ENCODE data around the gene NEURL3. TPM values are rescaled to one million over a fixed set of nuclear protein-coding genes. Genes with fewer than 3 reads are reported as not detected.
"Not testable (repeated sequence)": the region's sequence is repeated elsewhere in the genome, so short reads cannot be mapped to it uniquely, and the experiment has no call there.

Gene NEURL3
- total and polyA plus RNA-seq, 2 of the 8 experiments (the other 6 are each of a cell fraction or from before 2014, with no cell fraction given) = not detected

DNA sequence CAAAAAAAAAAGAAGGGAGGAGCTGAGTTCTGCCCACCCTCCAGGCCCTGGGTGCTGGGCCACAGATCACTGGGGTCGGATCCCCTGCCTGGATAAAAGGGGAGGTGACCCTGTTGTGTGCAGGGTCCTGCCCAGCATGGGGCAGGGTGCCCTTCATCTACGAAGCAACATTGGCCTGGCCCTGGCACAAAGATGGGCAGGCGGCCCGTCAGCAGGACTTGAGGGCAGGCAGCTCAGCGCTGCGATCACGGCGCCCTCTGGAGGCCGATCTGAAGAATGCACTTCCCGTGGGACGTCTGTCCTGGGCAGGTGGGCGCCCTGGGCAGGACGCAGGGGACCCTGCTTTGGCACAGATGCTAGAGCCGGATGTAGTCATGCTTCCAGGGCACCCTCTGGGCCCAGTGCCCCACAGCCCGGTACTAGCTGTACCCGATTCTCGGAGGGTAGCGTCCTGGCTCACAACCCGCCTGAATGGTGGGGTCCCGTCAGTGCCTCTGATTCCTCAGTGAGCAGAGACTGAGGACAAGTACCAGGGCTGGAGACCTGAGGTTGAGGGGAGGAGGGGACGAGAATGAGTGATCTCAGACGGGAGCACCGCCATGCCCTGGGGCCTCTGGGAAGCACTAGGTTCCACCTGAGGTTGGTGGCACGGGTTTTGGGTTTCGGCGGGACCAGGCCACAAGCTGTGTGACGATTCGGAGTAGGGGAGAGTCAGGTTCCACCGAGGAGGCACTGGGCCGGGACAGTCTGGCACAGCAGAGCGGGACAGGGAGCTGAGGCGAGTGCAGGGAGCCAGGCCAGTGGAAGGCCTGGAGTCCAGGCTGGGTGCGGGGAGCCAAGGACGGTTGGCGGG lies 49.4 kb upstream of the NEURL3 start (continued):
- TF ChIP-seq RBBP5 (IDR thresholded peaks at IDR 0.05; ENCODE audit: borderline replicate concordance, low read depth, low read length) = no peak

DNA sequence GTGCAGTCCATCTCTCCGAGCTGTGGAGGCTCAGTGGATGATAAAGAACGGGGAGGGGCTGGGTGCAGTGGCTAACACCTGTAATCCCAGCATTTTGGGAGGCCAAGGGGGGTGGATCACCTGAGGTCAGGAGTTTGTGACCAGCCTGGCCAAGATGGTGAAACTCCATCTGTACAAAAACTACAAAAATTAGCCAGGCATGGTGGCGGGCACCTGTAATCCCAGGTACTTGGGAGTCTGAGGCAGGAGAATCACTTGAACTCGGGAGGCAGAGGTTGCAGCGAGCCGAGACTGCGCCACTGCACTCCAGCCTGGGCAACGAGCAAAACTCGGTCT lies 48.8 kb upstream of the NEURL3 start:
- not testable (repeated sequence) for H3K4me2 ChIP-seq (ENCODE audit: insufficient read depth in 1 of 2, low read depth in 2 of 2, low read length in 2 of 2); H3K27me3 ChIP-seq (replicated peaks in 1 of 4; ENCODE audit: control insufficient read depth in 3 of 4, extremely low read depth in 1 of 4, insufficient read depth in 3 of 4, low read length in 3 of 4); H3K36me3 ChIP-seq (ENCODE audit: control insufficient read depth in 2 of 4, insufficient read depth in 4 of 4, low read length in 3 of 4); H3K27ac ChIP-seq (ENCODE audit: low read depth, low read length); H3K23me2 ChIP-seq (ENCODE audit: low read depth, low read length); H3K79me1 ChIP-seq (ENCODE audit: low read depth, low read length); H2BK20ac ChIP-seq (ENCODE audit: low read length); H3K14ac ChIP-seq (ENCODE audit: insufficient read length); FAIRE-seq; H4K20me1 ChIP-seq (replicated peaks in 1 of 2; ENCODE audit: control insufficient read depth in 1 of 2, insufficient read depth in 2 of 2, low read length in 2 of 2); H3K9ac ChIP-seq (replicated peaks in 1 of 4; ENCODE audit: extremely low read depth in 1 of 4, low read depth in 3 of 4, low read length in 3 of 4); H3K9me3 ChIP-seq (ENCODE audit: insufficient read depth in 2 of 2, low read depth in 1 of 2, low read length in 1 of 2); H3K79me2 ChIP-seq (ENCODE audit: control insufficient read depth in 1 of 2, insufficient read depth in 2 of 2, low read length in 2 of 2); H3K56ac ChIP-seq (replicated peaks; ENCODE audit: insufficient read length, low read depth, low read length); DNase-seq (ENCODE audit: low read depth in 1 of 2, low spot score in 2 of 2); H3K18ac ChIP-seq (ENCODE audit: extremely low read depth, low read length); H2AFZ ChIP-seq (ENCODE audit: low read length); H3K23ac ChIP-seq (ENCODE audit: insufficient read length); H2BK5ac ChIP-seq (ENCODE audit: low read depth, low read length); H2BK15ac ChIP-seq (ENCODE audit: low read length); H3K4ac ChIP-seq (replicated peaks; ENCODE audit: insufficient read length, low read depth, low read length); H3K4me3 ChIP-seq (ENCODE audit: extremely low read depth in 1 of 4, insufficient read depth in 2 of 4, low read depth in 3 of 4, low read length in 4 of 4); H4K91ac ChIP-seq (replicated peaks; ENCODE audit: insufficient read length, low read length); H2AK5ac ChIP-seq (ENCODE audit: low read depth, low read length); H4K5ac ChIP-seq (ENCODE audit: insufficient read length, low read depth, low read length); H4K8ac ChIP-seq (ENCODE audit: extremely low read depth, insufficient read depth, low read length); H2BK12ac ChIP-seq (ENCODE audit: low read depth, low read length); H2BK120ac ChIP-seq (replicated peaks; ENCODE audit: low read depth, low read length)
- ChIA-PET POLR2A (ENCODE audit: partially characterized antibody) (interaction anchor here (0.6 to 1.0 kb wide), 2 partner anchors 27 to 101 kb away, joined by 3 read pairs; no protein-coding TSS in a partner anchor), CTCF (ENCODE audit: partially characterized antibody) (interaction anchor here (0.8 to 13.1 kb wide), 33 partner anchors 8 to 267 kb away, joined by 3 to 361 read pairs (median 4); partner anchors contain the start of genes ARID5A, KANSL3 and NEURL3)
- 80% methylated on average over 7 of the region's 9 CpGs; no CpG with 5 or more reads in 1 of the 2 experiments for WGBS, 2 experiments (ENCODE audit: extremely low coverage in 1 of 2, insufficient coverage in 1 of 2, insufficient read length in 1 of 2, insufficient replicate concordance in 2 of 2, low coverage in 1 of 2, low lambda C conversion rate in 2 of 2, missing lambda C conversion rate in 1 of 2)
- peaks cover 0 to 14% (median 4%) of the 10 kb centered on the region in 4 experiments; a peak in 4 of 7 replicates for H3K4me1 ChIP-seq (replicated peaks in 1 of 4; ENCODE audit: control insufficient read depth in 3 of 4, insufficient read depth in 4 of 4, low read length in 3 of 4)

All from H1 (cell line).